SK-N-MC (cell line): ENCODE results near the gene AUTS2.
A peak's percentile ranks its signal among the peaks of the same experiment; 100 is the strongest.

Experiments used
- DNase-seq: peaks from one replicate; pipeline ENCODE4 v3.0.0-alpha.2; 2011; ENCODE audit warnings: low read depth, low spot score
- H3K27ac ChIP-seq: fragments of 200-600 bp; sonication (generic); 2 replicates; pipeline ENCODE4 v1.5.1; 2016; ENCODE audit warnings: mixed run types
- H3K36me3 ChIP-seq: fragments of 200-600 bp; sonication (generic); 2 replicates; pipeline ENCODE4 v1.6.1; 2017; ENCODE audit warnings: antibody characterized with exemption, low read length, mixed read lengths; ENCODE audit not compliant: insufficient read depth
- H3K4me3 ChIP-seq: fragments of 200-600 bp; sonication (generic); 2 replicates; pipeline ENCODE4 v1.5.1; 2016
- H3K9ac ChIP-seq: fragments of 200-600 bp; sonication (generic); 2 replicates; pipeline ENCODE4 v1.8.0; 2017; ENCODE audit warnings: mixed run types, mixed read lengths; ENCODE audit not compliant: insufficient read length
- H3K9me3 ChIP-seq: fragments of 200-600 bp; sonication (generic); 2 replicates; pipeline ENCODE4 v1.6.1; 2017; ENCODE audit warnings: low read depth, mild to moderate bottlenecking, antibody characterized with exemption, low read length, moderate library complexity, mixed read lengths
- EZH2 ChIP-seq: fragments of 200-600 bp; sonication (generic); IDR thresholded peaks from one replicate; pipeline ENCODE4 v1.6.1; 2017; ENCODE audit warnings: antibody characterized with exemption
- FOXP2 ChIP-seq: optimal IDR thresholded peaks from 2 replicates; pipeline ENCODE3; 2011; ENCODE audit warnings: mild to moderate bottlenecking, moderate library complexity; ENCODE audit not compliant: insufficient read depth; ENCODE audit errors: extremely low read length, control extremely low read depth
- POLR2AphosphoS5 ChIP-seq: IDR thresholded peaks from 2 replicates; pipeline ENCODE4 v1.6.1; 2012; ENCODE audit warnings: mild to moderate bottlenecking, low read depth, low read length, borderline replicate concordance

AUTS2 gene

GRCh38 chr7:70237831-70238575 lies 639.7 kb downstream of the AUTS2 start:
- H3K9me3 ChIP-seq, result no peaks in the 10 kb centered on the region
- H3K9ac ChIP-seq, result peak overlapping the region; percentile 19
- H3K4me3 ChIP-seq, result peak overlapping the region; percentile 13; the same call in 1 of the 2 replicates
- TF ChIP-seq FOXP2, result no peak
- TF ChIP-seq POLR2AphosphoS5, result no peak
- no peak for TF ChIP-seq EZH2
- no peak for DNase-seq
- H3K36me3 ChIP-seq, result no peaks in the 10 kb centered on the region
- no peak overlapping the region for H3K27ac ChIP-seq

GRCh38 chr7:70239918-70240317 lies 641.6 kb downstream of the AUTS2 start:
- Histone ChIP-seq H3K27ac (no peak overlapping the region), H3K9ac (no peak overlapping the region), H3K4me3 (no peak overlapping the region), H3K9me3 (no peaks in the 10 kb centered on the region), H3K36me3 (no peaks in the 10 kb centered on the region)
- no peak for DNase-seq
- no peak for TF ChIP-seq FOXP2
- TF ChIP-seq POLR2AphosphoS5, result no peak

- no peaks in the 10 kb centered on the region for H3K9me3 ChIP-seq
- no peak for DNase-seq
- no peak overlapping the region for H3K9ac ChIP-seq
- TF ChIP-seq POLR2AphosphoS5 (no peak), EZH2 (no peak), FOXP2 (no peak)
- no peaks in the 10 kb centered on the region for H3K36me3 ChIP-seq
- no peak overlapping the region for H3K27ac ChIP-seq
- H3K4me3 ChIP-seq, result no peak overlapping the region
Observed at GRCh38 chr7:70240873-70241272, 642.6 kb downstream of the AUTS2 start.

DNA sequence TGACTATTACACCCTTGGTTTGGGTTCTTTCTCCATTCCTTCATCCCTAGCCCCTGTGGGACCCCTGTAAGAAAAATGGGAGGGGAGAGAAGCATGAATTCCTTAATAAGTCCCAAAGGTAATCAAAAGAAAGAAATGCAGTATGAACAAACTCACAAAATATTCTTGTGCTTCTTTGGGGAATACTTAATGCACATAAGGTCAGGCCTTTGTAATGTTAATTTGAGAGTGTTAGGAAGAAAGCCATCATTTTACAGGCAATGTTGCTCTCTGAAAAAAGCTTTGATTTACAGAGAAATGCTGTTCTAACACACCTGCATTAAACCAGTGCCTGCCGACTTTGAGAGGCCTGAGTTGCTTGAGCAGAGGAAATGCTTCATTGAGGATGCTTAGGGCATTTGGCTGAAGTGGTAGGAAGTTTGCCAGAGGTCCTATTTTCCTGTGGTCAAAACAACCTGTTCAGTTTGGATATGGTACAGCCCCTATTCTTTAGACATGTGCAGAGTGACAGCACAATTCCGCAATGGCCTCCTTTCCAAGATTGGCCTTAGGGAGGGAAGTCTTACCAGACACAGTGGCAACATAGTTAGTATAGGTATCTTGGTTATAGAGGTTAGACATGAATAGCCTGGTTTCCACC lies 643.4 kb downstream of the AUTS2 start:
- Histone ChIP-seq H3K9me3 (no peaks in the 10 kb centered on the region), H3K9ac (no peak overlapping the region), H3K27ac (no peak overlapping the region), H3K36me3 (no peaks in the 10 kb centered on the region), H3K4me3 (no peak overlapping the region)
- DNase-seq, result no peak
- TF ChIP-seq FOXP2, result no peak
- no peak for TF ChIP-seq EZH2
- no peak for TF ChIP-seq POLR2AphosphoS5

DNA sequence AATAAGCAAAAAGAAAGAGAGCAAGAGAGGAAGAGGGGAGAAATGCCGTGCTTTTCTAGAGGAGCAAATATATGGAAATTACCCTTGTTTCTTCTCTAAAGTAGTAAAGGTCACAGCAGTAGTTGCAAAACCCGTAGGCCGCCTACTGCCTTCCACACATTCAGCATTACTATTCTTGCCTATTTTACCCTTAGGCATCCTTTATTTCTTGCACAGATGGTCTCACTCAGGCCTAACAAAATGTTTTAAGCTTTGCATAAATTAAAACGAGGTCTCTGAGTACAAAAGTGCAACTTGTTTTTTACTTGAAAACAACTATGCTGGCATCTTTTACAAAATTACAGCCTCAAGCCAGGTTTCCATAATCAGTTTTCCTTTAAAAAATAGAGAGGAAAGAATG lies 644.6 kb downstream of the AUTS2 start:
- peak overlapping the region; percentile 51 for H3K4me3 ChIP-seq
- no peak overlapping the region for H3K9ac ChIP-seq
- no peaks in the 10 kb centered on the region for H3K9me3 ChIP-seq
- no peak for TF ChIP-seq FOXP2
- peak; percentile 35; the same call in 1 of the 2 replicates for TF ChIP-seq POLR2AphosphoS5
- no peaks in the 10 kb centered on the region for H3K36me3 ChIP-seq
- peak overlapping the region; percentile 88 for H3K27ac ChIP-seq
- peak; percentile 48 for DNase-seq

DNA sequence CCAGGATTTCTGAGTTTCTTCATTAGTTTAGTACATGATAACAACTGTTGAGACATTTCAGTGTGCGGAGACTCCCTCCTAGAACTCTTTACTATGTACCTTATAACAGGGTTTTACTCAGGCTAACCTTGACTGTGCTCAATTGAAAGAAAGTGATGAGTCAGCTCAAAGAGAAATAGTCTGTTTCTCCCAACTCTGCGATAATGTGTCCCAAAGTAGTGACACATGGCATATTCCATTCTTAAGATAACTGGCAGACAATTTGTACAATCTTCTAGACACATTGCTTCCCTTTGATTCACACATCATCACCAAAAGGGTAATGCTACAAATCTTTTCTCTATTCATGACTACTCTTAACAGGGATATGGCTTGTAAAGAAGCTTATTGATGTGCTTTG lies 645.2 kb downstream of the AUTS2 start:
- Histone ChIP-seq H3K9me3 (no peaks in the 10 kb centered on the region), H3K9ac (no peak overlapping the region), H3K27ac (peak overlapping the region; percentile 88; the same call in 1 of the 2 replicates), H3K36me3 (no peaks in the 10 kb centered on the region), H3K4me3 (peak overlapping the region; percentile 41; the same call in 1 of the 2 replicates)
- no peak for DNase-seq
- TF ChIP-seq POLR2AphosphoS5, result no peak
- TF ChIP-seq EZH2, result no peak
- no peak for TF ChIP-seq FOXP2

DNA sequence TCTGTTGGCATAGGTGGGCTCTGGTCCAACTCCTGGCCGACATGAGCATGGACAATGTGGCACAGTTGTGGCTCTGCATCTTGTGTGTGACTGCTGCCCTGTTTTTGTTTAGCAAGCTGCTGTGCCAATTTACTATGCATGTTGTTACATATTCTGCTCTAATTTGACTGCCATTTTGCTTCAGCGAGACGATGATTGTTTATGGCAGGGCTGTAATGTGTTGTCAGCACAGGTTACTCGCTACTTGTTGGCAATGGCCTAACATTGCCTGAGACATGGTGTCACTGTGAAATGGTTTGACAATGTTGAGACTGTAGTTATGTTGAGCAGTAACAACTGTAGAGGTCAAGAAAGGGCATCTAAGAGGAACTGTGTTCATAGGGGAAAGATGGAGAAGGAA lies 659.6 kb downstream of the AUTS2 start:
- no peak for DNase-seq
- no peak overlapping the region for H3K4me3 ChIP-seq
- H3K27ac ChIP-seq, result no peak overlapping the region
- H3K36me3 ChIP-seq, result no peaks in the 10 kb centered on the region
- H3K9ac ChIP-seq, result no peak overlapping the region
- TF ChIP-seq EZH2 (no peak), FOXP2 (no peak), POLR2AphosphoS5 (no peak)
- H3K9me3 ChIP-seq, result no peaks in the 10 kb centered on the region

DNA sequence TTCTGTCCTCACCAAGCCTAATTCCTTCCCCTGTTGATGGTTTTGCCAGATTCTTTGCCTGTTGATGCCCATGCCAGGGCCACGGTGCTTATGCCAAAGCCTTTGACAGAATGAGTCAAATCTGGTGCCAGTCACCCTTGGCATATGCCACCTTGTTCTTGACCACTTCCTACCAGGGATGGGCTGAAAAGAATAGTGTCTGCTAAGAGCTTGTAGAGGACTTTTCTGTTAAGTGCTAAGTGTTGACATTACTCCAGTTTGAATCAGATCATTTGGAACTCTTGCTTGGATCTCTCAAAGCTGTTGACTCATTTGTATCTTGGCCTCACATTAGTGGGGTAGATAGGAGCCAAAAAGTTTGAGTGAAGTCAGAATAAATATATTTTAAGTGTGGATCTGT lies 661.2 kb downstream of the AUTS2 start:
- no peak for DNase-seq
- Histone ChIP-seq H3K9me3 (no peaks in the 10 kb centered on the region), H3K36me3 (no peaks in the 10 kb centered on the region), H3K27ac (no peak overlapping the region), H3K9ac (no peak overlapping the region), H3K4me3 (no peak overlapping the region)
- TF ChIP-seq EZH2 (no peak), FOXP2 (no peak), POLR2AphosphoS5 (no peak)
